ENCODE measurements around the gene ARMH4. TPM values are rescaled to one million over a fixed set of nuclear protein-coding genes. Genes with fewer than 3 reads are reported as not detected.

The ARMH4 gene
- total RNA-seq, 2 donors from 2014 or later = 0.57 to 2.8 TPM

DNA sequence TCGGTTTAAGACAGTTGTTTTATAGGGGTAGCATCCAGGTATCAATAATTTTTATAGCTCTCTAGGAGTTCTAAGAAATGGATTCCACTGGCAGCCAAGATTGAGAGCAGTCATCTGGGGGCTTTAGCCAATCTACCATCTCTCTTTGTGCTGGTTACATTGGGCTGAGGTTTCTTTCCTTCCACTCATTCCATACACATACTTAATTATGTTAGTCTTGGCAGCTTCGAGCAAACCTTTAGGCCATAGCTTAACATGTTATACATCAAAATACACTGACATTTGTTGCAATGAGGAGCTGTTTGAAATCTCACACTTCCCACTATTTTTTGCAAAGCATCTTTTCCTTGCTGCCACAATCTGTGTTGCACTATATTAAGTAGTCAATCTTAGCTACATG lies 63.1 kb downstream of the ARMH4 start:
- Histone ChIP-seq H3K9ac (ENCODE audit: low read depth in 2 of 2, low read length in 2 of 2) (no peak overlapping the region), H3K27ac (no peak overlapping the region), H3K36me3 (no peaks in the 10 kb centered on the region), H3K9me3 (no peaks in the 10 kb centered on the region), H3K4me3 (no peak overlapping the region), H3K4me1 (no peaks in the 10 kb centered on the region), H3K27me3 (no peaks in the 10 kb centered on the region)
- TF ChIP-seq, protein P1, sequence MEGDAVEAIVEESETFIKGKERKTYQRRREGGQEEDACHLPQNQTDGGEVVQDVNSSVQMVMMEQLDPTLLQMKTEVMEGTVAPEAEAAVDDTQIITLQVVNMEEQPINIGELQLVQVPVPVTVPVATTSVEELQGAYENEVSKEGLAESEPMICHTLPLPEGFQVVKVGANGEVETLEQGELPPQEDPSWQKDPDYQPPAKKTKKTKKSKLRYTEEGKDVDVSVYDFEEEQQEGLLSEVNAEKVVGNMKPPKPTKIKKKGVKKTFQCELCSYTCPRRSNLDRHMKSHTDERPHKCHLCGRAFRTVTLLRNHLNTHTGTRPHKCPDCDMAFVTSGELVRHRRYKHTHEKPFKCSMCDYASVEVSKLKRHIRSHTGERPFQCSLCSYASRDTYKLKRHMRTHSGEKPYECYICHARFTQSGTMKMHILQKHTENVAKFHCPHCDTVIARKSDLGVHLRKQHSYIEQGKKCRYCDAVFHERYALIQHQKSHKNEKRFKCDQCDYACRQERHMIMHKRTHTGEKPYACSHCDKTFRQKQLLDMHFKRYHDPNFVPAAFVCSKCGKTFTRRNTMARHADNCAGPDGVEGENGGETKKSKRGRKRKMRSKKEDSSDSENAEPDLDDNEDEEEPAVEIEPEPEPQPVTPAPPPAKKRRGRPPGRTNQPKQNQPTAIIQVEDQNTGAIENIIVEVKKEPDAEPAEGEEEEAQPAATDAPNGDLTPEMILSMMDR (IDR thresholded peaks at IDR 0.05) = no peak
- no peak for DNase-seq
- intact Hi-C loops (cut with DNase I) = no loop called here

DNA sequence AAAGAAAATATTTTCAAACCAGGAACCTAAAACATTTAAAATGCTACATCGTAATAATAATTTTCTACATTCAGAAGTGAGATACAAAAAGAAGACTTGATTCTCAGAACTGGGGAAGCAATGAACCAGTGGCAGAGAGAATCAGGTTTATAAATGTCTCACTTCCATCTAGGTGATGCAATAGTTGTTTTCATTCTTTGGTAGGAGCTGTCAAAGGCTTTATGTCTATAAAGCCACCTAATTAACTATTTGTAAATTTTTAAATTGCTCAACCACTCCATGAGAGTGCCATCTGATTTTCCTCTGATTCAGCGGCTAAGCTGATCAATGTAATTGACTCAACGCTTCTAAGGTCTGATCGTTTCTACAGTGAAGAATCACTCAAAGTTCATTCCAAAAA lies 66.1 kb downstream of the ARMH4 start:
- TF ChIP-seq, protein P1 (IDR thresholded peaks at IDR 0.05) = no peak
- no peak overlapping the region for H3K9ac ChIP-seq (ENCODE audit: low read depth in 2 of 2, low read length in 2 of 2)
- H3K4me1 ChIP-seq = no peaks in the 10 kb centered on the region
- no peaks in the 10 kb centered on the region for H3K9me3 ChIP-seq
- no peak overlapping the region for H3K4me3 ChIP-seq
- H3K27me3 ChIP-seq = no peaks in the 10 kb centered on the region
- H3K27ac ChIP-seq = no peak overlapping the region
- intact Hi-C loops (cut with DNase I) = no loop called here
- DNase-seq = no peak
- no peaks in the 10 kb centered on the region for H3K36me3 ChIP-seq

DNA sequence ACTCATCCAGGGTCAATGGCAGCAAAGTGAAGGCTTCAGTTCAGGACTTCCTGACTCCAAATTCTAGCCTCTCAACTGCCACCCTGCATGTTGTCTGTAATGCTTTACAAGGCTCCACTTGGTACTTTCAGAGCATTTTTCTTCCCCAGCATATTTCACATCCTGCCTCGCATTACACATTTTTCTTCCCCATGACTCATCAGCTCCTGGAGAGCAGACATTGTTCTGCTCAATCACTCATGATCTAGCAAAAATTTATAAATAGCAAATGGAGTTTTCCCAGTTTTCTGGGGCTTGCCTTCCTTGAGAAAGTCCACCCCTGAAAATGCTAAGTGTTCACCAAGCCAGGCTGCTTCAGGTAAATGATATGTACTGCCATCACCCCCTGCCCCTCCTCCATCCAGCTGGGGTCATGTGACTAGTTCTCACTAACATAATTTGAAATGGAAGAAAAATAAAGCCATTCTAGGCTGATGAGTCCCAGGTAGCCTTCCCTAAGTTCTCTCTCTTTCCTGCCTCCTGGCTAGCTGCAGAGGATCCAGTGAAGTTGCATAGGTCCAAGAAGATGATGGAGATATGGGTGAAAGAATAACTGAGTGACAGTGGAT lies 69.4 kb downstream of the ARMH4 start:
- Histone ChIP-seq H3K9ac (ENCODE audit: low read depth in 2 of 2, low read length in 2 of 2) (no peak overlapping the region), H3K9me3 (no peaks in the 10 kb centered on the region), H3K4me1 (no peaks in the 10 kb centered on the region), H3K36me3 (no peaks in the 10 kb centered on the region), H3K27me3 (no peaks in the 10 kb centered on the region), H3K27ac (no peak overlapping the region), H3K4me3 (no peak overlapping the region)
- intact Hi-C loops (cut with DNase I) = no loop called here
- no peak for DNase-seq
- TF ChIP-seq, protein P1 (IDR thresholded peaks at IDR 0.05) = no peak

DNA sequence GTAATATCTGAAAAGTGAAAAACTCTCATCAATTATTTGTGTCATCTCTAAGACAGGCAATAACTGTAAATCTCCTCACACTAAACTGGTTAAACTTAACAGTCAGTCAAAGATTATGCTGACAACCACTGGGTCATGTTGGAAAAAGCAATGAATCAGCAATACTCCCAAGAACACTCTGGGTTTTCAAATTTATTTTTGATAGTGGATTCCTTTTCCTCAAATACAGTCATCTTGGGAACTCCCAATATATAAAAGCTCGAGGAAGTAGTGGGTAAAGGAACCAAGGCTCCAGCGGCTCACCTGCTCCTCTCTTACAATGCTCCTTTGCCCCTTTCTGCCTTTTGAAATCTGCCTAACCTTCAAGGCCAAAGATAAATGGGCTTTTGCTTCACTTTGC lies 70.0 kb downstream of the ARMH4 start:
- no peaks in the 10 kb centered on the region for H3K4me1 ChIP-seq
- intact Hi-C loops (cut with DNase I) = no loop called here
- H3K36me3 ChIP-seq = no peaks in the 10 kb centered on the region
- no peak overlapping the region for H3K4me3 ChIP-seq
- H3K9me3 ChIP-seq = no peaks in the 10 kb centered on the region
- no peaks in the 10 kb centered on the region for H3K27me3 ChIP-seq
- H3K27ac ChIP-seq = no peak overlapping the region
- no peak for DNase-seq
- no peak overlapping the region for H3K9ac ChIP-seq (ENCODE audit: low read depth in 2 of 2, low read length in 2 of 2)
- TF ChIP-seq, protein P1 (IDR thresholded peaks at IDR 0.05) = no peak

DNA sequence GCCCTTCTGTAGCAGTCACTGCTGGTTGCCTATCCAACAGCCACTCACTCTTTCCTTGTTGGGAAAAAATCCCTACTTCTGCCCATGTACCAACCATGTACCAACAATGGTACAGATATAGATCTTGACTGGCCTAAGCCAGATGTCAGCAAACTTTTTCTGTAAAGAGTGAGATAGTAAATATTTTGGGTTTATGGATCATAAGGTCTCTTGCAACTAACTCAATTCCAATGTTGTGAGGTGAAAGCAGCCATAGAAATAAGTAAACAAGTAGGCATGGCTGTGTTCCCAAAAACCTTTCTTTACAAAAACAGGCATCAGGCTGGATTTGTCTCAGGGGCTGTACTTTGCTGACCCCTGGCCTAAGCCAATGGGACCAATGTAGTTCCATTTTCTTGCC lies 73.5 kb downstream of the ARMH4 start:
- no peak for DNase-seq
- Histone ChIP-seq H3K9ac (ENCODE audit: low read depth in 2 of 2, low read length in 2 of 2) (no peak overlapping the region), H3K4me1 (no peaks in the 10 kb centered on the region), H3K9me3 (no peaks in the 10 kb centered on the region), H3K36me3 (no peaks in the 10 kb centered on the region), H3K27me3 (no peaks in the 10 kb centered on the region), H3K4me3 (no peak overlapping the region), H3K27ac (no peak overlapping the region)
- TF ChIP-seq, protein P1 (IDR thresholded peaks at IDR 0.05) = no peak
- intact Hi-C loops (cut with DNase I) = no loop called here

All from colonic mucosa (tissue), 4 donors.